GM23338 (cell line): Measurements from ENCODE around the gene PLAC8L1.

Experiments used
- CREB1 ChIP-seq: fragments of 250-450 bp; sonication (Bioruptor Pico); IDR thresholded peaks from 2 replicates; pipeline ENCODE4 v1.5.0; 2020; ENCODE audit warnings: low read depth, mild to moderate bottlenecking, moderate library complexity
- EZH2 ChIP-seq: fragments of 200-600 bp; sonication (generic); IDR thresholded peaks from one replicate; pipeline ENCODE4 v1.8.0; 2017; ENCODE audit warnings: antibody characterized with exemption, mild to moderate bottlenecking, low read depth; ENCODE audit not compliant: unreplicated experiment
- EZH2phosphoT487 ChIP-seq: fragments of 200-600 bp; sonication (generic); IDR thresholded peaks from one replicate; pipeline ENCODE4 v1.8.1; 2018; ENCODE audit warnings: antibody characterized with exemption; ENCODE audit not compliant: unreplicated experiment
- JUNB ChIP-seq: IDR thresholded peaks from one replicate; pipeline ENCODE4 v1.6.1; 2016; ENCODE audit warnings: antibody characterized with exemption; ENCODE audit not compliant: unreplicated experiment
- POLR2AphosphoS5 ChIP-seq: IDR thresholded peaks from 2 replicates; pipeline ENCODE4 v1.6.1; 2016; ENCODE audit warnings: antibody characterized with exemption, low read depth
- STAT1 ChIP-seq: IDR thresholded peaks from one replicate; pipeline ENCODE4 v1.6.1; 2016; ENCODE audit warnings: antibody characterized with exemption; ENCODE audit not compliant: unreplicated experiment
- ZNF114 ChIP-seq: fragments of 250-450 bp; sonication (Bioruptor Pico); IDR thresholded peaks from 2 replicates; pipeline ENCODE4 v1.5.0; 2020; ENCODE audit warnings: mild to moderate bottlenecking, moderate library complexity
- TF ChIP-seq, protein P1 (sequence below), 2 experiments: fragments of 200-600 bp in 1 of 2; sonication (generic) in 1 of 2; conservative IDR thresholded peaks; 2 replicates each; pipeline versions ENCODE4 v1.5.1 to v1.6.1; 2016 to 2017; ENCODE audit warnings: antibody characterized with exemption in 2 of 2, low read depth in 2 of 2, mild to moderate bottlenecking in 2 of 2, moderate library complexity in 1 of 2
- TF ChIP-seq, protein P2 (sequence below): IDR thresholded peaks from one replicate; pipeline ENCODE4 v1.6.1; 2018; ENCODE audit warnings: antibody characterized with exemption; ENCODE audit not compliant: unreplicated experiment

DNA sequence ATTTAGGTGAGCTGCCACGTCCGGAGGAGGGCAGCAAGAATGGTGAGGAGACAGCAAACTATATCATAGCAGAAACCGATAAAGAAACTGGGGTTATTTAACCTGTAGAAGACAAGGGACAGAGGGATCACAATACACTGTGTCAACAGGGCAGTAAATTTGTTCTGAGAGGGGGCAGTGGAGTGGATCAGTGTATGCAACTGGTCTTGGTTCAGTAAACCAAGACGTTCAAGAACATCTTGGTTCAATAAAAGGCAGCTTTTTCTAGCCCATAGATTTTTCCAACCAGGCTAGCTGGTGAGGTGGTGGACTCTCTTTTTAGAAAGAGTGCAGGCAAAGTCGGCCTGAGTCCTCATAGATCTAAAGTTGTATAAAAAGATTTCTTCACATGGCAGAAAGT lies 55.3 kb downstream of the PLAC8L1 start:
- TF ChIP-seq, protein P1, sequence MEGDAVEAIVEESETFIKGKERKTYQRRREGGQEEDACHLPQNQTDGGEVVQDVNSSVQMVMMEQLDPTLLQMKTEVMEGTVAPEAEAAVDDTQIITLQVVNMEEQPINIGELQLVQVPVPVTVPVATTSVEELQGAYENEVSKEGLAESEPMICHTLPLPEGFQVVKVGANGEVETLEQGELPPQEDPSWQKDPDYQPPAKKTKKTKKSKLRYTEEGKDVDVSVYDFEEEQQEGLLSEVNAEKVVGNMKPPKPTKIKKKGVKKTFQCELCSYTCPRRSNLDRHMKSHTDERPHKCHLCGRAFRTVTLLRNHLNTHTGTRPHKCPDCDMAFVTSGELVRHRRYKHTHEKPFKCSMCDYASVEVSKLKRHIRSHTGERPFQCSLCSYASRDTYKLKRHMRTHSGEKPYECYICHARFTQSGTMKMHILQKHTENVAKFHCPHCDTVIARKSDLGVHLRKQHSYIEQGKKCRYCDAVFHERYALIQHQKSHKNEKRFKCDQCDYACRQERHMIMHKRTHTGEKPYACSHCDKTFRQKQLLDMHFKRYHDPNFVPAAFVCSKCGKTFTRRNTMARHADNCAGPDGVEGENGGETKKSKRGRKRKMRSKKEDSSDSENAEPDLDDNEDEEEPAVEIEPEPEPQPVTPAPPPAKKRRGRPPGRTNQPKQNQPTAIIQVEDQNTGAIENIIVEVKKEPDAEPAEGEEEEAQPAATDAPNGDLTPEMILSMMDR (conservative IDR thresholded peaks at IDR 0.05; ENCODE audit: low read depth in 2 of 2), result no peak
- TF ChIP-seq EZH2 (no peak), POLR2AphosphoS5 (no peak), JUNB (no peak), EZH2phosphoT487 (no peak), ZNF114 (CRISPR knock-in tag) (no peak), CREB1 (CRISPR knock-in tag) (no peak), STAT1 (no peak)
- TF ChIP-seq, protein P2, sequence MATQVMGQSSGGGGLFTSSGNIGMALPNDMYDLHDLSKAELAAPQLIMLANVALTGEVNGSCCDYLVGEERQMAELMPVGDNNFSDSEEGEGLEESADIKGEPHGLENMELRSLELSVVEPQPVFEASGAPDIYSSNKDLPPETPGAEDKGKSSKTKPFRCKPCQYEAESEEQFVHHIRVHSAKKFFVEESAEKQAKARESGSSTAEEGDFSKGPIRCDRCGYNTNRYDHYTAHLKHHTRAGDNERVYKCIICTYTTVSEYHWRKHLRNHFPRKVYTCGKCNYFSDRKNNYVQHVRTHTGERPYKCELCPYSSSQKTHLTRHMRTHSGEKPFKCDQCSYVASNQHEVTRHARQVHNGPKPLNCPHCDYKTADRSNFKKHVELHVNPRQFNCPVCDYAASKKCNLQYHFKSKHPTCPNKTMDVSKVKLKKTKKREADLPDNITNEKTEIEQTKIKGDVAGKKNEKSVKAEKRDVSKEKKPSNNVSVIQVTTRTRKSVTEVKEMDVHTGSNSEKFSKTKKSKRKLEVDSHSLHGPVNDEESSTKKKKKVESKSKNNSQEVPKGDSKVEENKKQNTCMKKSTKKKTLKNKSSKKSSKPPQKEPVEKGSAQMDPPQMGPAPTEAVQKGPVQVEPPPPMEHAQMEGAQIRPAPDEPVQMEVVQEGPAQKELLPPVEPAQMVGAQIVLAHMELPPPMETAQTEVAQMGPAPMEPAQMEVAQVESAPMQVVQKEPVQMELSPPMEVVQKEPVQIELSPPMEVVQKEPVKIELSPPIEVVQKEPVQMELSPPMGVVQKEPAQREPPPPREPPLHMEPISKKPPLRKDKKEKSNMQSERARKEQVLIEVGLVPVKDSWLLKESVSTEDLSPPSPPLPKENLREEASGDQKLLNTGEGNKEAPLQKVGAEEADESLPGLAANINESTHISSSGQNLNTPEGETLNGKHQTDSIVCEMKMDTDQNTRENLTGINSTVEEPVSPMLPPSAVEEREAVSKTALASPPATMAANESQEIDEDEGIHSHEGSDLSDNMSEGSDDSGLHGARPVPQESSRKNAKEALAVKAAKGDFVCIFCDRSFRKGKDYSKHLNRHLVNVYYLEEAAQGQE, result no peak
